Iris pigment epithelial cell (primary cell): ENCODE measurements around the gene GFRA1.

ENCODE experiments used
- DNase-seq: peaks from one replicate; pipeline ENCODE4 v3.0.0-alpha.2; 2011; ENCODE audit warnings: low read depth

Gene GFRA1

GRCh38 chr10:116101616-116102315 is 171.2 kb downstream of the GFRA1 start:
- DNase-seq: peak; percentile 52

- no peak for DNase-seq
These were observed 172.0 kb downstream of the GFRA1 start for GRCh38 chr10:116100984-116101383.

GRCh38 chr10:116099023-116099420 is 174.0 kb downstream of the GFRA1 start:
- no peak for DNase-seq

GRCh38 chr10:116098411-116099022 is 174.5 kb downstream of the GFRA1 start:
- DNase-seq: no peak

GRCh38 chr10:116097239-116097784 is 175.7 kb downstream of the GFRA1 start:
- no peak for DNase-seq

GRCh38 chr10:116096526-116096925 is 176.5 kb downstream of the GFRA1 start:
- DNase-seq: no peak

- DNase-seq: no peak
These were observed 178.7 kb downstream of the GFRA1 start for GRCh38 chr10:116094356-116094755.

GRCh38 chr10:116093031-116093430 is 180.0 kb downstream of the GFRA1 start:
- no peak for DNase-seq

GRCh38 chr10:116088985-116089384 is 184.0 kb downstream of the GFRA1 start:
- DNase-seq: no peak

- no peak for DNase-seq
These were observed 187.7 kb downstream of the GFRA1 start for GRCh38 chr10:116085323-116085722.

- DNase-seq: peak; percentile 12
These were observed 188.8 kb downstream of the GFRA1 start for GRCh38 chr10:116084161-116084560.

GRCh38 chr10:116083226-116083762 is 189.7 kb downstream of the GFRA1 start:
- no peak for DNase-seq

GRCh38 chr10:116082762-116083161 is 190.2 kb downstream of the GFRA1 start:
- DNase-seq: no peak

- peak; percentile 45 for DNase-seq
These were observed 190.8 kb downstream of the GFRA1 start for GRCh38 chr10:116082206-116082605.

- DNase-seq: peak; percentile 50
These were observed 192.5 kb downstream of the GFRA1 start for GRCh38 chr10:116080553-116080952.

GRCh38 chr10:116079355-116079754 is 193.7 kb downstream of the GFRA1 start:
- no peak for DNase-seq

GRCh38 chr10:116076621-116077020 is 196.4 kb downstream of the GFRA1 start:
- DNase-seq: peak; percentile 9

- no peak for DNase-seq
These were observed 199.5 kb downstream of the GFRA1 start for GRCh38 chr10:116073510-116073909.

- DNase-seq: no peak
These were observed 200.0 kb downstream of the GFRA1 start for GRCh38 chr10:116073001-116073400.

- no peak for DNase-seq
These were observed 201.4 kb downstream of the GFRA1 start for GRCh38 chr10:116071453-116072148.

- no peak for DNase-seq
These were observed 202.2 kb downstream of the GFRA1 start for GRCh38 chr10:116070743-116071320.

GRCh38 chr10:116069856-116070255 is 203.2 kb downstream of the GFRA1 start:
- DNase-seq: no peak
